Measurements from ENCODE around the gene MATK.

The MATK gene

GRCh38 chr19:3746371-3747056 is 39.7 kb downstream of the MATK start:
- no peak for DNase-seq

GRCh38 chr19:3745363-3746045 is 40.7 kb downstream of the MATK start:
- DNase-seq, result no peak

GRCh38 chr19:3743486-3743885 is 42.7 kb downstream of the MATK start:
- DNase-seq, result no peak

- DNase-seq, result no peak
These were observed 45.8 kb downstream of the MATK start for GRCh38 chr19:3740431-3740830.

- DNase-seq, result no peak
These were observed 47.5 kb downstream of the MATK start for GRCh38 chr19:3738477-3739220.

- no peak for DNase-seq
These were observed 48.5 kb downstream of the MATK start for GRCh38 chr19:3737487-3738205.

GRCh38 chr19:3736106-3736724 is 50.0 kb downstream of the MATK start:
- DNase-seq, result no peak

GRCh38 chr19:3734310-3734600 is 51.9 kb downstream of the MATK start:
- no peak for DNase-seq

- DNase-seq, result no peak
These were observed 52.5 kb downstream of the MATK start for GRCh38 chr19:3733549-3734309.

- DNase-seq, result no peak
These were observed 54.1 kb downstream of the MATK start for GRCh38 chr19:3732108-3732507.

- no peak for DNase-seq
These were observed 55.7 kb downstream of the MATK start for GRCh38 chr19:3730457-3730958.

Data from activated CD8-positive, alpha-beta memory T cell treated with anti-CD3 and anti-CD28 coated beads, Interleukin-2, amount 50 U/mL, for 48 hours (primary cell).